Measurements from ENCODE around the gene COG2. TPM values are rescaled to one million over a fixed set of nuclear protein-coding genes. Genes with fewer than 3 reads are reported as not detected.
"Not testable (repeated sequence)": the region's sequence is repeated elsewhere in the genome, so short reads cannot be mapped to it uniquely, and the experiment has no call there.

COG2 gene
- total RNA-seq, 1 donor from 2014 or later = 19.7 TPM

DNA sequence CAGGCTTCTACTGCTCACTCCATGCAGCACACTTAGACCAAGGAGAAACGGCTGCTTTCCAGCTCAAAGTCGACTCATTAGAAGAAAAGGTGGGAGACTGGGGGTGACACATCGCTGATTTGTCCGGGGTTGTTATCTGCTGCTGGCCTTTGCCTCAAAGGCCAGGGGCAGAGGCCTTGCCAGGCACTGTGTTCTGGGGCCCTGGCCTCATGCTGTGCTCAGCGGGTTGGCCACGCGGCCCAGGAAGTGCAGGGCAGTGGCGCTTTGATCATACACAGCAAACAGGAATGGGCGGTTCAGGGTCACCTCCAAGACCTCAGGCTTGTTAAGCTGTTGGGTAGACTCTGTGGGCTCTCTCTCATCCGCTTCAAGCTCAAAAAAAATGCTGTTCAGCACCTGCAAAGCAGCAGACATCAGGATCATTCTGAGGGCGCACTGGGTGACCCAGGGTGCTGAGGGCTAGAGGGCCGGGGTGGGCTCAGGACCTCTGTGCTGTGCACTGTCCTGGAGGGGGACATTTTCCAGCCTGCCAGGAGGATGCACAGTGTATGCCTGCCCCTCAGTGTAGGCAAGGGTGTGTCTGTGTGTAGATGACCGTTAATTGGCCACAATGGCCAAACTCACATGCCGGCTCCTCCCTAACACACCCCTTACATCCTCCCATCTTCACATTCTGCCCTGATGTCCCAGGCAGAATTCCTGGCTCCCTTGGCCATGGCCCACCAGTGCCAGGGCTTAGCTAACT is 60.8 kb downstream of the COG2 start:
- no peak for DNase-seq

DNA sequence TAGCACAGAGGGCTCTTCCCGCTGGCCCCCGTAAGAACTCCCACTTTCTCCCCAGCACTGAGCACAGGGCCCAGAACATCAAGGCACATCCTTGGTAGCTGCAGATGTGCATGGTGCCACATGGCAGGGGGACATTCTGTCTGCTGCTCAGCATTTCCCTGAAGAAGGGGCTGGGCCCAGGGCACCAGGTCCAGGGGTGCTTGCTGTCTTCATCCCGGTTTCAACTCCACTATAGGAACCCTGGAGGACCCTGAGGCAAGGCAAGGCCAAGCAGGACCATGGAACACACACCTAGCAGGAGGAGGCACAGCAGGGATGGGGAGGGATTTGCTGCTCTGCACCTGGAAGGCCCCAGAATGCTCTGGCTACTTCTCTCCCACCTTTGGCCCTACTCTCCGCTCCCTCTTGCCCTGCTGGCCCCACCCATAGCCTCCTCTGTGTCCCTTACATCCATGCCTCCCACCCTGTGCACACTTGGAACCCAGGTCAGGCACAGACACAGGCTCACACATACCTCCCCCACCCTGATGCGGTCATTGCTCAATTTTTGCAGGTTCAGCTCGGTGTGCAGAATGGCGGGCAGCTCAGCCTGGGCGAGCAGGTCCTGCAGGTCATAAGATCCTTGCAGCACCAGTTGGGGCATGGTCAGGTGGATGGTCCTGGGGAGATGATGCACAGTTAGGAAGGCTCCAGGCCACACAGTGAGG is 61.6 kb downstream of the COG2 start:
- DNase-seq = no peak

DNA sequence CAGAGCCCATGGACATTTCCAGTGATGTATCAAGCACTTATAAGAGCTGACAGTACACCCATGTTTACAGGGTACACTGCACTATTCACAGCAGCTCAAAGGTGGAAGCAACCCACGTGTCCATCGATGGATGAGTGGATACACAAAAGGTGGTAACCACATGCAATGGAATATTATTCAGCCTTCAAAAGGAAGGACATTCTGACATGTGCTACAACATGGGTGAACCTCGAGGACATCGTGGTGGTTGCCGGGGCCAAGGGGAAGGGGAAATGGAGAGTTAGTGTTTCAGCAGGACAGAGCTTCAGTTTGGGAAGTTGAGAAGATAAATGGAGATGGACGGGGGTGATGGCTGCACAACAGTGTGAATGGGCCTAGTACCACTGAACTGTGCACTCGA is 62.5 kb downstream of the COG2 start:
- no peak for DNase-seq

DNA sequence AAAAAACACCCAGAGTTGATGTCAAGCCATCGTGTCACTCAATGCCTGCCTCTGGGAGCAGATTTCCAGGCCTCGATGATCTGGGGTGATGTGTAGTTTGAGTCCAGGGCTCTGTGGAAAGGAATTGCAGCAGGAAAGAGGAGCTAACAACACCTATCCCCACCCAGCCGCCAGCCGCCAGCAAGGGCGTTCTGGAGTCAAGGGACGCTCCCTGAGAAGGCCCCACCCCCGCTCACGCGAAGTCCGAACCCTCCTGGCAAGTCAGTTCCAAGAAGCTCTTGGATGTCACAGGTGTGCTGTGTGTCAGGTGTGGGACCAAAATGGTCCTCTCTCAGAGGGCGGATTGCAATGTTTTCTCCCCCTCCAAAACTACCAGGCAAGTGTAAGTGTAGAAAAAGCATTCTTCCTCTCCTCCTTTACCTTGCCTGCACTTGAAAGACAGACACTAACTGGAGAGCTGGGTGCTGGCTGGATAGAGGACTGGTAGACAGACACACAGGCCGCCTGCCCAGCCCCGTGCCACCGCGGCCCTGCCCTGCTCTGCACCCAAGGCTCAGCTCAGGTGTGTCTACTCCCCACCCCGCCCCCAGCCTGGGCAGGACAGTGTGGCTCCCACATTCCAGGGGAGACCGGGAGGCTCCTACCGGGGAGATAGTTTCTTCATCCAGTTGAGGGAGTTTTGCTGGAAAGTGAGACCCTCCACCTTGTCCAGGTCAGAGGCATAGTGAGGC is 63.2 kb downstream of the COG2 start:
- no peak for DNase-seq

DNA sequence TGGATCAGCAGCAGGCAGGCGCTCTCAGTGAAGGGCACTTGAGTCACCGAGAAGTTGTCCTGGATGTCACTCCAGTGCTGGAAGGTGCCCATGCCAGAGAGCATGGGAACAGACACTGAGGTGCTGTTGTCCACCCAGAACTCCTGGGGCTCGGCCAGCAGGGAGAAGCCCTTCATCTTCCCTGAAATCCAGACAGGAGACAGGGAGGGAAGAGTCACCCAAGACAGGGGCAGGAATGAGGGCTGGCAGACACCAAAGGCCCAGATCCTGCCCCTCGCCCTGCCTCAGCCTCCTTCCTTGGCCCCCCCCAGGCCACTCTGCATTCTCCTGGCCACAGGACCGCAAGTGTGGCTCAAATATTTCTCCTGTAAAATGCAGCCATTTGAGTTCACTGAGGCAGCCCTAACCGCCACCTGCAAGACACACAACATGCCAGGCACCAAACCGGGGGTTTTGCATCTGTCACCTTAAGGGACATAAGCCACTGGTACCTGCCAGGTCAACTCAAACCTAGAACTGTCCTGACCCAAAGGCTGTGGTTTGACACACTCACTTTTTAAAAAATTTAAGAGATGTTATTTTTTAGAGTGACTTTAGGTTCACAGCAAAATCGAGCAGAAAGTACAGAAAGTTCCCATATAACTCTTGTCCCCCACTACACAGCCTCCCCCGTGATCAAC is 63.9 kb downstream of the COG2 start:
- DNase-seq = no peak

DNA sequence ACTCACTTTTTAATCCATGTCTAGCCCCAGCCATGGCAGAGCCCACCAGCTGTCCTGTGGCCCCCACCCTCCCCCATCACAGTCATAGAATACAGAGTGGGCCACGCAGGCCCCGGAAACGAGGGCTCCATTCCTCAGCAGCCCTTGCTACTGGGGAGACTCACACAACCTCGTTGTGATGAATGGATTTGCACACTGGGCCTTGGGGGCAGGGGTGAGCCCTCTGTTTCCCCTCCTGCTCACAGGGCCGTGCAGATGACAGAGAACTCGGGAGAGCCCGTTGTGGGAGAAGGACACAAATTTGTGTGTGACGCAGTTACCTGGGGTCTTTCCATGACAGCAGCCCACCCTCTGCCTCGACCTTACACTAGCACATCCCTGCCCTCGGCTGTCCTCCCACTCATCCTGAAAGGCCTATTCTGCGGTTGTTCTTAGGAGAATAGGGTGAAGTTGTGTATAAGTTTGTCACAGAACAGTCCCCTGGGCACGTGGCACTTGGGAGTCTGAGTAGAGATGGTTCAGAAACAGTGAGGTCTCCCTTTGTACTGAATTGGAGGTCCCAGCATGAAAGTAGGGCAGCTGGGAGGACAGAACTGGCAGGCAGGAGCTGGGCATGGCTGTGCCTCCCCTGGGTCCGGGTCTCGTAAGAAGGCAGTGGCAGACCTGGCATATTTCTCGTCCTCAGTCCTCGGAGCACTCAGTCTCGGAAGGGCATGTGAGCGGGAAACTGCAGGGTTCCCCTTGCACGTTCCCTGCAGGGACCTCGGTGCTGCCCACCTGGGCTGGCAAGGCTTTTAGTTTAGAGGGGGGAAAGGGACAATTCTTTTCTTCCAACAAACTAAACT is 64.8 kb downstream of the COG2 start:
- no peak for DNase-seq

DNA sequence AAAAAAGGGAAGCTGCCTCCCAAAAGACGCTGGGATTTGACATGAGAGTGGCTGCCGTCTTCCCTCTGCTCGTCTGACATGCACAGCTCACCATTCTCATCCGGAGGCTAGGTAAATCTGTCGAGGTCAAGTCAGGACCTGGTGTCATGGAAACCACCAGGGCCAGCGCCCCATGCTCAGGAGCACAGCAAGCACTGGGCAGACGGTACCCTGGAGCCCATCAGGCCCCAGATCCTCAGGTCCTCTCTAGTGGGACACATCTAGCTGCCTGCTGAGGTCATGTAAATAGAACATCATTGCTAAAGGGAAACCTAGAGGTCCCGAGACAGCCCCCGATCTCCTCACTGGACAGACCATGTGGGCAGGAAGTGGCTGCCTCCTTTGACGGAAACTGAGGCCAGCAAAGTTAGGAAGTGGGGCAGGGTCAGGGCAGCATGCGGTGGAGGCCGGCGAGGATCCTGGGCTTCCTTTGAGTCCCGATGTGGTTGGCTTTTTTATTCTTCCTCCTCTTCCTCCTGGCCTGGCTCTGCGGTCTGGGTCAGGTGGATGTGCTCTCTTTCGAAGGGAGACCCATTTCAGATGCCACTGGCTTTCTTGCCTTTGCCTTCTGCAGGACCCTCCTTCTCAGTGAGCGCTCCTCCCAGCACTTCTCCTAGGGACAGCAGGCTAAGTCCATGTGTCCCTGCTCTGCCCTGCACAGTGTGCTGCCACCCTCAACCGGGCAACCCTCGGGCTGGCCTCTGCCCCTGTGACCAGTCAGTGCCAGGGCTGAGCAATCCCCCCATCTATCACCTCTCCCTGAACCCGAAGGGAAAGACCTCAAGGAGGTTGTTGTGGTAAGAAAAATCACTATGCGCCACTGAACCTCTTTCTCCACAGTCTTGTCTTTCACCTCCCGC is 65.7 kb downstream of the COG2 start:
- no peak for DNase-seq

DNA sequence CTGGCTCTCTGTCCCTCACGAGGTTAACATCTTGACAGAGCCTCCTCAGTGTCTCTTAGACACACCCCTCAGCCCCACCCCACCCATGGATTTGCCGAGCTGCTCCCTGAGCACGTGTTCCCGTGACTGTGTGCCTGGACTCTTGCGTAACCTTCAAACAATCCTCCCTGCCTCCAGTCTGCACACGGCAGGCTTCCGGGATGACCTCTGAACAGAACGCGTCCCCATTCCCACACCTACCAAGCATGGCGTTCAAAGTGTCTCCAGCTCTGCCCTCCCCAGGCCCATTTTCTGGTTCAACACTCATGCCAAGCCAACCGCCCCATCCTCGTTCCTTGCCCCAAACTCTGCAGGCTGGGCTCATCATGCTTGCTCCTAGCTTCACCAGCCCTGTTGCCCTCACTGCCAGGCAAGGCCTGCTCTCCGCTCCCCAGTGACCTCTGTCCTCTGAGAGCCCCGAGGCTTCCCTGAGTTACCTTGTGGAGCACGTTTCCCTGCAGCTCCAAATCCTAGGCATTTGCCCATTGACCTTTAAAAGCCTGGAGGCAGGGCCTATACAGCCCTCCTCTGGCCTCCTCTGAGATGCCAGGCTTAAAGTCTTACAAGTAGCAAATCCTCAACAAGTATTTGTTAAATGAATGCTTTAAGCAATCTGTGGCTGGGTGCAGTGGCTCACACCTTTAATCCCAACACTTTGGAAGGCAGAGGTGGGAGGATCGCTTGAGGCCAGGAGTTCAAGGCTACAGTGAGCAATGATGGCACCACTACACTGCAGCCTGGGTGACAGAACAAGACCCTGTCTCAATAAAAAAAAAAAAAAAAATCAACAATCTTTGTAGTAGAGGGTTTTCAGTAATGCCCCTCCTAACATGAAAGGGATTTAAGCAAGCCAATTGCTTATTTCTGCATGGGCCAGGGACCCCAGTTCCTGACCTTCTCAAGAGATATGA is 66.6 kb downstream of the COG2 start:
- no peak for DNase-seq

DNA sequence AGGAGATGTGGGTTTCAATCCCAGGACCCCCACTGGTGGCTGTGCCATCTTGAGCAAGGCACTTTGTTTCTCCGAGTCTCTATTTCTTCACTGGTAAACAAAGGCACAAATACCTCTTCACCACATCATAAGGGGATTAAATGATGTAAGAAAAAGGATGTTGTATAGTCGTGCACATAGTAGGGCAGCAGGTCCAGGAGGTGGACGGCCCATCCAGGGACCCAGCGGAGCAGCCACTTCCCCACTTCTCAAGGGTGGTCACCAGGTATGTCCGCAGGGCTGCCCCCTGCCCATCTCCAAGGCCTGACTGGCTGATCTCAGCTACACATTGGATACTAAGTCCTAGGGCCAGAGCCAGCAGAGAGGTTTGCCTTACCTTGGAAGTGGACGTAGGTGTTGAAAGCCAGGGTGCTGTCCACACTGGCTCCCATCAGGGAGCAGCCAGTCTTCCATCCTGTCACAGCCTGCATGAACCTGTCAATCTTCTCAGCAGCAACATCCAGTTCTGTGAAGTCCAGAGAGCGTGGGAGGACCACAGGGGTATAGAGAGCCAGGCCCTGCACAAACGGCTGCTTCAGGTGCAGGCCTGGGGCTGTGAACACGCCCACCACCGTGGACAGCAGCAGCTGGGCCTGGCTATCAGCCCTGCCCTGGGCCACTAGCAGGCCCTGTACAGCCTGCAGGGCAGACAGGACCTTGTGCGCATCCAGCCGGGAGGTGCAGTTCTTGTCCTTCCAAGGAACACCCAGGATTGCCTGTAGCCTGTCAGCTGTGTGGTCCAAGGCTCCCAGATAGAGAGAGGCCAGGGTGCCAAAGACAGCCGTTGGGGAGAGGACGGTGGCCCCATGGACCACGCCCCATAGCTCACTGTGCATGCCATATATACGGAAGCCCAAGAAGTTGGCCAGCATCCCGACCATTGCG is 67.6 kb downstream of the COG2 start:
- DNase-seq = no peak

DNA sequence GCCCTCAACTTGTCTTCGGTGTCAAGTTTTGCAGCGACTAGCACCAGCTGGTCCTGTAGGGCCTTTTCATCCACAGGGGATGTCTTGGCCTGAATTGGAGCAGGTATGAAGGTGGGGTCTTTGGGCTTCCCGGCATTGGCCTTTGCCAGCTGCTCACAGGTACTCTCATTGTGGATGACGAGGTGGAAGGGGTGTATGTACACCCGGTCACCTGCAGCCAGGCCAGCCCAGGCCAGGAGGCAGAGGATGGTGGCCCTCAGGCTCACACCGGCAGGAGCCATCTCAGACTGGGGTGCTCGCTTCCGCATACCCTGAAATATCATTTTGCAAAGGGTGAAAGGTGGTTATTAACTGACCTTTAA is 68.2 kb downstream of the COG2 start:
- DNase-seq = no peak

DNA sequence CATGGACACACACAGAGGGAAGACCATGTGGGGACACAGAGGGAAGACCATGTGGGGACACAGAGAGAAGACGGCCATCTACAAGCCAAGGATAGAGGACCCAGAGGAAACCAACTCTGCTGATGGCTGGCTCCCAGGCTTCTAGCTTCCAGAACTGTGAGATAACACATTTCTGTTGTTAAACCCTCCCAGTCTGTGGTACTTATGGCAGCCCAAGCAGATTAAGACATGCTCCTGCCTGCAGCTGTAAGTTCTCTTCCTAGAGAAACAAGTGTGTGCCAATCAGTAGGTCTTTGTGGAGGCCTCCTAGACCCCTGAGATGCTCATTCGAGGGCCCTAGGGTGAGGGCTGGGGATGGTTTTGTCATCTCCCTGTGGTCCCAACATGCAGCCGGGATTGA is 69.0 kb downstream of the COG2 start:
- DNase-seq = no peak

DNA sequence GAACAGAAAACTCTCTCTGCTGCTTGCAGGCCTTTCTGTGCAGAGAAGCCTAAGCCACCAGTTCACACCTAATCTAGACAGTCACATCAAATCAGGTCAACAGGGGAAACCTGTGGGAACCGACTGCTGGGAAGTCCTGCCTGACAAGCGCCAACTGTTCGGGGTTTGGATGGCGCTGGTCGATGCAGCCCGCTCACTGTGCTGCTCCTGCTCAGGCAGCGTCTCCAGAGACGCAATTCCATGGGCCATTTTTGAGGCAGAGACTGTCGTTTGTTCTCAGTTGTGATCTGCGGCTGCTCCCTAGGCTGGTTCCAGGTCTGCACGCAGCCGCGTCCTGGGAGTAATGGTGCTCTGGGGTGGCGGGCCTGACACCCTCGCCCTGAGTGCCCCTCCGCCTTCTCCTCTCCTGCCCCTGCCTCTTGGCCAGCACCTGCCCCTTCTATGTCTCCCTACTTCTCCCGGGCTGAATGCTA is 70.2 kb downstream of the COG2 start:
- no peak for DNase-seq

DNA sequence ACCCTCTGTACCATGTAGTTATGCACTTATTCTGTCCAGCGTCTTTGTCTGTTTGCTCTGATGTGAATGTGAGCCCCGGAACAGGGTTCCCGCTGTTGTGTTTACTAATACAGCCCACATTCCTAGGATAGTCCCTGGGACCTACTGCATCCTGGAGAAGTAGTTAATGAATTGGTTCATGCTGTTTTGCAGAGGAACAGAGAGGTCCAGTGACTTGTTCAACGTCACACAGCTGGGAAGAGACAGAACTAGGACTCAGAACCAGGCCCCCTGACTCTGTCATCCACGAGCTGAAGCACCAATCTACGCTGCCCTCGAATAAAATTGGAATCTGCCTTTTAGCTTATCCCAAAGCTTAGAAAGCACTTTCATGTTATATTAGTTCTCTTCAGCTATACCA is 70.9 kb downstream of the COG2 start:
- DNase-seq = no peak

DNA sequence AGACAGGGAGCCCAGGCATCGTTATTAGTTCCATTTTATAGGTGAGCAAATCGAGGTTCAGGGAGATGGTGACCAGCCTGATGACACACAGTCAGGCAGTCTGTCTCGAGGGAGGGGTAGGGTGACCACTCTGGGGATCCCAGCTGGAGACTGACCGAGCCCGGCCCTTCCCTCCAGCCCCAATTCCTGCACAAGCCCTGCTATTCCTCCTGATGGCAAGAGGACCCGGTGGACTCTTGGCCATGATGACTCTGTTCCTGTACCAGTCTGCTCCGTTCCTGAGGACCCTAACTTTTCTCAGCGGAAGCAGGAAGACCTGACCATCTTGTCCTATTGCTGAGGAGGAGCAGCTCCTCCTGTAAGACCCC is 71.2 kb downstream of the COG2 start:
- no peak for DNase-seq

DNA sequence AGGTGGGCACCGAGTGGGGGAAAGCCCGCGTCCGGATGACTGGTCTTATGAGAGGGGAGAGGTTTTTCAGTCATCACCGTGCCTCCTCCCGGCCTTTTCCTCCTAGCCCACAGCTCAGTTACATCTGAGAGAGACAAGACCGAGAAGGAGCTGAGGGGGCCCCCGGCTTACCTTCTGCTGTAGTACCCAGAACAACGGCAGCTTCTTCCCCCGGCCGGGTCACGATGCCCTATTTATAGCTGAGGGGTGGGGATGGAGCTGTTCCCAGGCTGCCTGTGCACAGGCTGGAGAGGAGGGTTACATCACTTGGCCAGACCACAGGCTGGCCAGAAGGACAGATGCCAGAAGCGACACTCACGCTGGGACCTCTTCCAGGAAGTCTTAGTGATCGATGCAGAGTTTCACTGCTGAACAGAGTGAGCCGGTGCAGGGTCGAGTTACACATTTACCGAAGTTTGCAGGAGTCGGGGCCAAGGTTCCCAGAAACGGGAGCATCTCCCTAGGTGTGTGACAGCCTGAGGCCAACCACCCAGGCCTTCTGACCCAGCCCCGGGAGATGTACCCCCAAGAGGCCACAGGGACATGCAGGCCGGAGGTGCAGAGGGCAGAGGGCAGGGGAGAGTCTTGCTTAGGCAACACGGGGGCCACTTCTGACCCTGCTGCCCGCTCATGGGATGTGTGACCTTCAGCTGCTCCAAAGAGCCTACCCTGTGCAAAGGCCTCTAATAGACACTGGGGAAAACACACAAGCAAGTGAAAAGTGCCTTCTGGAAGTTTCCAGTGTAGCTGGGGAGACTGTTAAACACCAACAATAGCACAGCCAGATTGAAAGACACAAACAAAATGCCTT is 71.9 kb downstream of the COG2 start, which contains the start of gene AGT:
Gene AGT (minus strand): TSS at position 208 of the 850 bp plus-strand sequence. CDS start 3,299 bp downstream, outside the sequence.
- DNase-seq = no peak

DNA sequence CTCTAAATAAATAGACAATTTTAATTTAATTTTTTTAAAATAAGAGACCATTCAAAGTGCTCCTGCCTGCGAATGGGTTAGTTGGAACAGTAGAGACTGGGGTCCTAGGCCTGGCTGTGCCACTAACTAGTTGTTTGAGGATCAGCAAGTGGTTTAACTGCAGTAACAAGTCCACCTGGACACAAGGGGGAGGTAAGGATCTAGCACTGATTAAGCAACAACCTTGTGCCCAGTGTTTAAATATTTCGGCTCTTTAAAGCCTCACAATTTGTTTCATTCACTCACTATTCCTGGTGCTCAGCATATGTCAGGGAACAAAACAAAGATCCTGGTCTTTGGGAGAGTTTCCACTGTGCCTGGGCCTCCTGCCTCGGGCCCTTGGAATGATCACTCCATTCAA is 73.2 kb downstream of the COG2 start:
- DNase-seq = no peak

DNA sequence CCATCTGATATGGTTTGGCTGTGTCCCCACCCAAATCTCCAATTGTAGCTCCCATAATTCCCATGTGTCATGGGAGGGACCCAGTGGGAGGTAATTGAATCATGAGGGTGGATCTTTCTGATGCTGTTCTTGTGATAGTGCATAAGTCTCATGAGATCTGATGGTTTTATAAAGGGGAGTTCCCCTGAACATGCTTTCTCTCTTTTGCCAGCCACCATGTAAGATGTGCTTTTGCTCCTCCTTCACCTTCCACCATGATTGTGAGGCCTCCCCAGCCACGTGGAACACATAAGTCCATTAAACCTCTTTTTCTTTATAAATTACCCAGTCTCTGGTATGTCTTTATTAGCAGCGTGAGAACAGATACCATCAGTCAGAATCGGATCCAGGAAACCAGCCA is 74.2 kb downstream of the COG2 start:
- DNase-seq = not testable (repeated sequence)

DNA sequence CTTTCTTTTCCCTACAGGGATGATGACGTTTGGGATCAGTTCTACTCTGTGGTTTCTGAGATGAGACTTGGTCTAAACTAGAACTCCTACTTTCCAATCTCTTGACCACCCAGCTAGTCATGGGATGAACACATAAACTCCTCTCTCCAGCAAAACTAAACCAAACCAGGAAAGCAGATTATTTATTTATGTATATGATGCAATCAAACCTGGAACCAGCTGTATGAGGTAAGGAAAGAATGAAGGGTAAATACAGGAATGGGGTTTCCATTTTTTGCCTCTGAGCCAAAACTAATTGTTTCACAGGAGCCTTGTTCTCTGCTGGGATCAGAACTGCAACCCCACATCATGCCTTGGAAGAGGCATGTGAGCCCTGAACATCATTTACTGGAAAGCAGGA is 75.0 kb downstream of the COG2 start:
- no peak for DNase-seq

Data from dermis blood vessel endothelial cell (primary cell).